Loucy (cell line): ENCODE measurements around the gene ZNF44.

Experiments
- CTCF ChIP-seq: fragments of 200-600 bp; sonication (generic); conservative IDR thresholded peaks from 2 replicates; pipeline ENCODE4 v1.5.1; 2014; ENCODE audit warnings: mild to moderate bottlenecking, antibody characterized with exemption, low read length
- EZH2phosphoT487 ChIP-seq: fragments of 200-600 bp; IDR thresholded peaks from 2 replicates; pipeline ENCODE4 v1.6.1; 2018; ENCODE audit warnings: antibody characterized with exemption, mild to moderate bottlenecking, moderate library complexity, borderline replicate concordance

GRCh38 chr19:12318782-12319413 is 24.2 kb upstream of the ZNF44 start:
- TF ChIP-seq EZH2phosphoT487: no peak
- TF ChIP-seq CTCF: no peak
